ENCODE data around the gene HP.

DNA sequence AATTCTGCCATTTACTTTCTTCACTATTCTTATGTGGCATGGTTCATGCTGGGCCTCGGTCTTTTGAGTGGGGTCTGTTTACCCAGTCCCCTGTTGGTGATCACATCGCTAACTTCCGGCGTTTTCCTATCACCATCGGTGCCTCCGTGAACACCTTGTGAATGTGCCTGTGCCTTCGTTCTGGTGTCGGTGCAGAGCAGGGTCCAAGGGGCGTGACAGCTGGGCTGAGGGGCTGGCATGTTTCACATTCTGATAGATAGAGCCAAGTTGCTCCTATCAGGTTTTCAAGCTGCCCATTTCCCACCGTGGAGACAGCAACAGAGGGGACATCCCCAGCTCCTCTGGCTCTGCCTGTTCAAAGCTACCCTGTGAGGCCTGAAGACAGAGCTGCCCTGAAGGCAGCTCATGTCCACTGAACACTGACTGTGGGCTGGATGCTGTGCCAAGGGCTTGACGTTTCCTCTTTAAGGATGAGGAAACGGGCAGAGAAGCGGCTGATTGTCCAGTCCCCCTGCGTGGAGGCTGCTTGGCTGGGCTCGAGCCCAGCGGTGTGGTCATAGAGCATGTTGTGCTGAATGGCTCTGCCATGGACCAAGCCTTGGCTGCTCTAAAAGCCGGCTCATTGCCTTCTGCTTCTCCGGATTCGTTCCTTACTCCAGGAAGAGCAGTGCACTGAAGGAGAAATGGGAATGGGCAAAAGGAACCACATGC lies 28.7 kb upstream of the HP start:
- TF ChIP-seq, protein P1, sequence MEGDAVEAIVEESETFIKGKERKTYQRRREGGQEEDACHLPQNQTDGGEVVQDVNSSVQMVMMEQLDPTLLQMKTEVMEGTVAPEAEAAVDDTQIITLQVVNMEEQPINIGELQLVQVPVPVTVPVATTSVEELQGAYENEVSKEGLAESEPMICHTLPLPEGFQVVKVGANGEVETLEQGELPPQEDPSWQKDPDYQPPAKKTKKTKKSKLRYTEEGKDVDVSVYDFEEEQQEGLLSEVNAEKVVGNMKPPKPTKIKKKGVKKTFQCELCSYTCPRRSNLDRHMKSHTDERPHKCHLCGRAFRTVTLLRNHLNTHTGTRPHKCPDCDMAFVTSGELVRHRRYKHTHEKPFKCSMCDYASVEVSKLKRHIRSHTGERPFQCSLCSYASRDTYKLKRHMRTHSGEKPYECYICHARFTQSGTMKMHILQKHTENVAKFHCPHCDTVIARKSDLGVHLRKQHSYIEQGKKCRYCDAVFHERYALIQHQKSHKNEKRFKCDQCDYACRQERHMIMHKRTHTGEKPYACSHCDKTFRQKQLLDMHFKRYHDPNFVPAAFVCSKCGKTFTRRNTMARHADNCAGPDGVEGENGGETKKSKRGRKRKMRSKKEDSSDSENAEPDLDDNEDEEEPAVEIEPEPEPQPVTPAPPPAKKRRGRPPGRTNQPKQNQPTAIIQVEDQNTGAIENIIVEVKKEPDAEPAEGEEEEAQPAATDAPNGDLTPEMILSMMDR (IDR thresholded peaks at IDR 0.05): no peak
- no peak for TF ChIP-seq POLR2A (IDR thresholded peaks at IDR 0.05)
